ENCODE measurements around the gene MON1B.
"Not testable (repeated sequence)": the region's sequence is repeated elsewhere in the genome, so short reads cannot be mapped to it uniquely, and the experiment has no call there.

Gene MON1B

DNA sequence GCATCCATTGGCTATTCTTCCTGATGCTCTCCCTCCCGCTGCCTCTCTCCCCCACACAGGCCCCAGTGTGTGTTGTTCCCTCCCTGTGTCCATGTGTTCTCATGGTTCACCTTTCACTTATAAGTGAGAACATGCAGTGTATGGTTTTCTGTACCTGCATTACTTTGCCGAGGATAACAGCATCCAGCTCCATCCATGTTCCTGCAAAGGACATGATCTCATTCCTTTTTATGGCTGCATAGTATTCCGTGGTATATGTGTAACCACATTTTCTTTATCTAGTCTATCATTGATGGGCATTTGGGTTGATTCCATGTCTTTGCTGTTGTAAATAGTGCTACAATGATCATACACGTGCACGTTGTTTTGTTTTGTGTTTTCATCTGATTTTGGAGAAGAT lies 51.5 kb downstream of the MON1B start:
- POLR2A ChIA-PET; CTCF ChIA-PET; DNase-seq; H3K9me3 ChIP-seq (ENCODE audit: control extremely low read depth in 1 of 5, control insufficient read depth in 4 of 5, insufficient read depth in 2 of 5, low read depth in 1 of 5, low read length in 4 of 5); H3K27me3 ChIP-seq (replicated peaks in 2 of 5; ENCODE audit: control insufficient read depth in 4 of 5, insufficient read depth in 5 of 5, low read length in 4 of 5); H3K4me1 ChIP-seq (ENCODE audit: control extremely low read depth in 1 of 4, control insufficient read depth in 4 of 4, insufficient read depth in 4 of 4, low read length in 3 of 4); H3K4me3 ChIP-seq (ENCODE audit: control insufficient read depth in 1 of 7, extremely low read depth in 1 of 7, insufficient read depth in 4 of 7, low read depth in 2 of 7, low read length in 6 of 7); H3K36me3 ChIP-seq (ENCODE audit: control insufficient read depth in 4 of 4, insufficient read depth in 4 of 4, low read length in 3 of 4); H3K27ac ChIP-seq (ENCODE audit: insufficient read depth in 1 of 2, low read depth in 1 of 2, low read length in 2 of 2, poor library complexity in 1 of 2, severe bottlenecking in 2 of 2): not testable (repeated sequence)
- WGBS (ENCODE audit: insufficient coverage) = 100% methylated on average over 3 of the region's 5 CpGs

DNA sequence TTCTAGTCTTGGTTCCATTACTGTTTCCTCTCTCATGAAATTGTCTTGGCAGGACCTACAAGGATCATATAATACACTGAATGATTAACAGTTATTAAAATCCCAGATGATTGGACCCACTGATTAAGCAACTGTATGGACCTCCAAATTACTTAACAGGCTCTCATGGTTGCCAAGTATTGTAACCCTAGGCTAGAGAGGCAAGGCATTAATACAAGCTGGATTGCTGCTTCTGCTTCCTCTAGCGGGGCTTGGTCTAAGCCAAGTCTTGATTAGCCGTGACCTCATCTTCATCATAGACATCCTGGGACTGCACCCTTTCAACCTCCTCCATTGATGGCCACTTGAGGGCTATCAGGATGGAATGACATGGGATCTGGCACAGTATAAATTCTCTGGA lies 55.2 kb downstream of the MON1B start:
- DNase-seq = no peak
- Histone ChIP-seq H3K4me3 (ENCODE audit: control insufficient read depth in 1 of 7, extremely low read depth in 1 of 7, insufficient read depth in 4 of 7, low read depth in 2 of 7, low read length in 6 of 7) (no peak overlapping the region), H3K4me1 (ENCODE audit: control extremely low read depth in 1 of 4, control insufficient read depth in 4 of 4, insufficient read depth in 4 of 4, low read length in 3 of 4) (no peaks in the 10 kb centered on the region), H3K9me3 (ENCODE audit: control extremely low read depth in 1 of 5, control insufficient read depth in 4 of 5, insufficient read depth in 2 of 5, low read depth in 1 of 5, low read length in 4 of 5) (no peaks in the 10 kb centered on the region), H3K27ac (ENCODE audit: insufficient read depth in 1 of 2, low read depth in 1 of 2, low read length in 2 of 2, poor library complexity in 1 of 2, severe bottlenecking in 2 of 2) (no peak overlapping the region), H3K27me3 (replicated peaks in 2 of 5; ENCODE audit: control insufficient read depth in 4 of 5, insufficient read depth in 5 of 5, low read length in 4 of 5) (no peaks in the 10 kb centered on the region), H3K36me3 (ENCODE audit: control insufficient read depth in 4 of 4, insufficient read depth in 4 of 4, low read length in 3 of 4) (no peaks in the 10 kb centered on the region)
- POLR2A ChIA-PET = no interaction called here
- CTCF ChIA-PET = no interaction called here
- no CpG with 5 or more reads among the region's 2 CpGs for WGBS (ENCODE audit: insufficient coverage)

DNA sequence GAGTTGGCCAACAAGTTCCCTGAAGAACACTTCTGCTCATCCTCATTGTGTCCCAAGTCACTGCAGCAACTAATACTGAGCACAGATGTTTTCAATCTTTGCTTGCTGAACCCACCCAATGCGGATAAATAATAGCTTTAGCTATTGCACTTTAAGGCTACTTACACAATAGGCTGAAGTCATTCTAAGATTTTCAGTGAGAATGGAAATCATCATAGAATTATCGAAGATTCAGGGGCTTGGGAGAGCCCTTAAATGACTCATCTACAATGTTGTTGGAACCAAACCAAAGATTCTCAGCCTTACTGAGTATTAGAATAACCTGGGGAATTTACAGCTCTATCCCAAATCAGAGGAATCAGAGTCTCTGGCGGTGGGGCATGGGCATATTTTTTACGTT lies 59.4 kb downstream of the MON1B start:
- DNase-seq = no peak
- no peaks in the 10 kb centered on the region for H3K9me3 ChIP-seq (ENCODE audit: control extremely low read depth in 1 of 5, control insufficient read depth in 4 of 5, insufficient read depth in 2 of 5, low read depth in 1 of 5, low read length in 4 of 5)
- WGBS (ENCODE audit: insufficient coverage) = 93% methylated on average over 2 of the region's 4 CpGs
- no peak overlapping the region for H3K27ac ChIP-seq (ENCODE audit: insufficient read depth in 1 of 2, low read depth in 1 of 2, low read length in 2 of 2, poor library complexity in 1 of 2, severe bottlenecking in 2 of 2)
- H3K36me3 ChIP-seq (ENCODE audit: control insufficient read depth in 4 of 4, insufficient read depth in 4 of 4, low read length in 3 of 4) = no peaks in the 10 kb centered on the region
- peaks cover 0 to 2% (median 0%) of the 10 kb centered on the region in 5 experiments for H3K27me3 ChIP-seq (replicated peaks in 2 of 5; ENCODE audit: control insufficient read depth in 4 of 5, insufficient read depth in 5 of 5, low read length in 4 of 5)
- H3K4me3 ChIP-seq (ENCODE audit: control insufficient read depth in 1 of 7, extremely low read depth in 1 of 7, insufficient read depth in 4 of 7, low read depth in 2 of 7, low read length in 6 of 7) = no peak overlapping the region
- CTCF ChIA-PET = interaction anchor here (1.5 kb wide), 1 partner anchor 14 kb away, joined by 4 read pairs; no protein-coding TSS in a partner anchor
- POLR2A ChIA-PET = no interaction called here
- H3K4me1 ChIP-seq (ENCODE audit: control extremely low read depth in 1 of 4, control insufficient read depth in 4 of 4, insufficient read depth in 4 of 4, low read length in 3 of 4) = no peaks in the 10 kb centered on the region
